ENCODE measurements around the gene UBE2Q2. TPM values are rescaled to one million over a fixed set of nuclear protein-coding genes. Genes with fewer than 3 reads are reported as not detected.

UBE2Q2 gene

Small RNA genes within 50 kb of the gene (small RNA-seq; reads per million reads assigned to genes)
- gene RN7SL510P (ENCODE audit: low read depth) = not detected

All from mesenchymal stem cell (in vitro differentiated cells and primary cell).